Measurements from ENCODE around the gene TRAPPC5.

Gene TRAPPC5

DNA sequence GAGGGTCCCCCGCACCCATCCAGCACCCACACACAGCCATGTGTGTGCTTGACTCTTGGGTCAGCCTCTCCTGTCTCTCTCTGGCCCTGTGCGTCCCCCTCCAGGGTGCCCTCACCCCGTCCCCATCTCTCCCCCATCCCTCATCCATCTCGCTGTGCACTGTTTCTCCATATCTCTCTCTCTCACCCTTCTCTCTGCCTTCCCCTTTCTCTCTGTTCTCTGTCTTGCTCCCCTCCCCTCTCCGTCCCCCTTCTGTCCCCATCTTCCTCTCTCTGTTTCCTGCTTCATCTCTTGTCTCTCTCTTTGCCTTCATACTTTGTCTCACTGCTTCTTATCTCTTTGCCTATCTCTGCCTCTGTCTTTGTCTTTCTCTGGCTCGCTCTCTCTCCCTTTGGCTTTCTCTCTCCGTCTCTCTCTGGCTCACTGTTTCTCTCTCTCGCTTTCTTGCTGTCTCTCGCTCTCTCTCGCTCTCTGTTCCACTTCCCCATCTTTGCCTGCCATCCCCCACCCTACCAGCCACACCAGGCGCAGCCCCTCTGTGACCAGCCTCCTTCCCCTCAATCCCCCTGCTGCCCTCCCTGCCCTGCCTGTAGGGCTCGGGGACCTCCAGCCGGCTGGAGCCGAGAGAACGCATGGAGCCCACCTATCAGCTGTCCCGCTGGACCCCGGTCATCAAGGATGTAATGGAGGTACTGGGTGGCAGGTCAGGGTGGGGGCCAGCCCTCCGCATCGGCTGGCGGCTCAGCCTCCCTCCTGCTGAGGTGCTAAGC, 34.8 kb upstream of the TRAPPC5 start:
- DNase-seq (ENCODE audit: low spot score) = no peak

GRCh38 chr19:7646426-7646700, 34.3 kb upstream of the TRAPPC5 start:
- DNase-seq (ENCODE audit: low spot score) = no peak

GRCh38 chr19:7647156-7647555, 33.5 kb upstream of the TRAPPC5 start:
- no peak for DNase-seq (ENCODE audit: low spot score)

- DNase-seq (ENCODE audit: low spot score) = no peak
Measured at GRCh38 chr19:7648265-7649014, 32.2 kb upstream of the TRAPPC5 start.

DNA sequence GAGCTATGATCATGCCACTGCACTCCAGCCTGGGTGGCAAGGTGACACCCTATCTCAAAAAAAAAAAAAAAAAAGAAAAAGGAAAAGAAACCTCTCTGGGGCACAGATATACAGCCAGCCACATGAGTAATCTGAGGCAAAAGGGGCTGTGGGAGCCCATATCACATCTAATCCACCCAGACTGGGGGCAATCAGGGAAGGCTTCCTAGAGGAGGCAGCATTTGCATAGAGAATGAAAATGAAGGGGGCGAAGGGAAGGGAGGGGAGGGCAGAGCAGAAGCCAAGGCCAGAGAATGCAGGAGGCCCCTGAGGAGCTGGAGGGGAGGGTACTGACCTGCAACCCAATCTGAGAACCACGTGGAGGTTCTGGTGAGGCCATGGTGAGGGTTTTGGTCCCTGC, 30.5 kb upstream of the TRAPPC5 start:
- DNase-seq (ENCODE audit: low spot score) = no peak

- peak; percentile 81 for DNase-seq (ENCODE audit: low spot score)
Measured at GRCh38 chr19:7652061-7652641, 28.5 kb upstream of the TRAPPC5 start.

- no peak for DNase-seq (ENCODE audit: low spot score)
Measured at GRCh38 chr19:7654401-7654800, 26.2 kb upstream of the TRAPPC5 start.

DNA sequence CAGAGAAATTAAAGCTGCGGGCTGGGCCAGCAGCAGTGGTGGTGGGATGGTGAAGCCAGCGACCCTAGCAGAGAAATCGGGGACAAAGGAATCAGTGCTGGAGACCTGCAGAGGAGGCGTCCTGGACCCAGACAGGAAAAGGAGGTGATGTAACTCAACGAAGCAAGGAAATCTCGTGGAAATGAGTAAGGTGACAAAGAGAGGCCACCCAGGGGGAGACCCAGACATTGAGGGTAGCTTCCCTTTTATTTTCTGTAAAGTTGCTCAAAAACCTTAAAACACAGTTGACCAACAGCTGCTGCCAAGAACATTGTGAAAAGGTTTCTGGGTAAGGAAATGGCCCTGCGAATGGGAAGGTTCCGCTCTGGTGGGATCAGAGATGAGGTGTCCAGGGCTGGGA, 25.1 kb upstream of the TRAPPC5 start:
- no peak for DNase-seq (ENCODE audit: low spot score)

GRCh38 chr19:7657131-7657751, 23.4 kb upstream of the TRAPPC5 start:
- no peak for DNase-seq (ENCODE audit: low spot score)

- DNase-seq (ENCODE audit: low spot score) = peak; percentile 46
Measured at GRCh38 chr19:7658219-7658686, 22.4 kb upstream of the TRAPPC5 start.

- no peak for DNase-seq (ENCODE audit: low spot score)
Measured at GRCh38 chr19:7661744-7662538, 18.7 kb upstream of the TRAPPC5 start.

- no peak for DNase-seq (ENCODE audit: low spot score)
Measured at GRCh38 chr19:7662657-7663056, 18.0 kb upstream of the TRAPPC5 start.

- DNase-seq (ENCODE audit: low spot score) = no peak
Measured at GRCh38 chr19:7663706-7664105, 16.9 kb upstream of the TRAPPC5 start.

GRCh38 chr19:7665076-7665475, 15.6 kb upstream of the TRAPPC5 start:
- no peak for DNase-seq (ENCODE audit: low spot score)

GRCh38 chr19:7668842-7669241, 11.8 kb upstream of the TRAPPC5 start, which contains the start of gene RETN:
RETN (plus strand) TSS chr19:7669049; CDS start chr19:7669327, 278 bp downstream.
- DNase-seq (ENCODE audit: low spot score) = no peak

- DNase-seq (ENCODE audit: low spot score) = no peak
Measured at GRCh38 chr19:7669641-7670040, 11.0 kb upstream of the TRAPPC5 start.

DNA sequence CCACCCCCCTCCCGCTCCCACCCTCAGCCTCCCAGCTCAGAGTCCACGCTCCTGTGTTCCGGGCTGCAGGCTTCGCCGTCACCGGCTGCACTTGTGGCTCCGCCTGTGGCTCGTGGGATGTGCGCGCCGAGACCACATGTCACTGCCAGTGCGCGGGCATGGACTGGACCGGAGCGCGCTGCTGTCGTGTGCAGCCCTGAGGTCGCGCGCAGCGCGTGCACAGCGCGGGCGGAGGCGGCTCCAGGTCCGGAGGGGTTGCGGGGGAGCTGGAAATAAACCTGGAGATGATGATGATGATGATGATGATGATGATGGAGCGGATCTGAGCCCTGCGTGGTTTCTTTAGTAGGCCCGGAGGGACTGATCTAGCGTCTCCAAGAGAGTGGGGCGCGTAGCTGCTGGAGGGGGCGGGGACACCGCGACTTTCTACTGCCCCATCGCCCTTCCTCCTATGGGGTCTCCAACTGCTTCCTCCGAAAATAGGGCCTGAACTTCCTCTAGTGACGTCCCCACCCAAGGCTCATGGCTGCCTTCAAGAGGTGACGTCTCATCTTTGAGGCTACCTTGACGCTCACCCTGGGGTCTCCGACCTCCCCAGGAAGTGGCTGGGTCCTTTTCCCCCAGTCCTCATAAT, 10.4 kb upstream of the TRAPPC5 start:
- DNase-seq (ENCODE audit: low spot score) = no peak

DNA sequence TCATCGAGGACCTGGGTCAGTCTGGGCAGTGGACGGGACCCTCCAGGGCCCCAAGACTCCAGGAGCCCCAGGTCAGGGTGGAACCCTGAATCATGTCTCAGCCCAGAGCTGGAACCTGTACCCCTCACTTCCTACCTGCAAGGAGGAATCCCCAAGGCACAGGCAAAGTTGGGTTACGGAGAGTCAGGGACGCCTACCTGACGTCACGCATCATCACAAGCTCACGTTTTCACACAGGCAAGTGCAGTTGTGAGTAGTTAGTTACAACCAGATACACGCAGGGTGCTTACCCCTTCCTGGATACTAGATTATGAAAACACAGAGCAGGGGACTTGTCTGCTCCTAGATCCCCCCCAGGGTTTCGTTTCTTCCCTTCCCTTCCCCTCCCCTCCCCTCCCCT, 9.8 kb upstream of the TRAPPC5 start:
- DNase-seq (ENCODE audit: low spot score) = no peak

DNA sequence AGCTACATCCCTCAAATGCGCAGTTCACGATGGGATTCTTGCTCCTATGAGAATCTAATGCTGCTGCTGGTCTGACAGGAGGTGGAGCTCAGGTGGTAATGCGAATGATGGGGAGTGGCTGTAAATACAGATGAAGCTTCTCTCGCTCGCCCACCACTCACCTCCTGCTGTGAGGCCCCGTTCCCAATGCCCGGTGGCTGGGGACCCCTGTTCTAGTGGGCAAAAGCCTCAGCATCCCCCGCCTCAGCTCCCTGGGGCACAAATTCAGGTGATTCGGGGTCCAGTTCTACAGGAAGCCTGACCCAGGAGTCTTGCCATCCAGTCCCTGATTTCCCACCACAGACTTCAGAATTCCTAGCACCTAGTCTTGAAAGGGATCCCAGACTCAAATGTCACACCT, 8.1 kb upstream of the TRAPPC5 start:
- DNase-seq (ENCODE audit: low spot score) = no peak

DNA sequence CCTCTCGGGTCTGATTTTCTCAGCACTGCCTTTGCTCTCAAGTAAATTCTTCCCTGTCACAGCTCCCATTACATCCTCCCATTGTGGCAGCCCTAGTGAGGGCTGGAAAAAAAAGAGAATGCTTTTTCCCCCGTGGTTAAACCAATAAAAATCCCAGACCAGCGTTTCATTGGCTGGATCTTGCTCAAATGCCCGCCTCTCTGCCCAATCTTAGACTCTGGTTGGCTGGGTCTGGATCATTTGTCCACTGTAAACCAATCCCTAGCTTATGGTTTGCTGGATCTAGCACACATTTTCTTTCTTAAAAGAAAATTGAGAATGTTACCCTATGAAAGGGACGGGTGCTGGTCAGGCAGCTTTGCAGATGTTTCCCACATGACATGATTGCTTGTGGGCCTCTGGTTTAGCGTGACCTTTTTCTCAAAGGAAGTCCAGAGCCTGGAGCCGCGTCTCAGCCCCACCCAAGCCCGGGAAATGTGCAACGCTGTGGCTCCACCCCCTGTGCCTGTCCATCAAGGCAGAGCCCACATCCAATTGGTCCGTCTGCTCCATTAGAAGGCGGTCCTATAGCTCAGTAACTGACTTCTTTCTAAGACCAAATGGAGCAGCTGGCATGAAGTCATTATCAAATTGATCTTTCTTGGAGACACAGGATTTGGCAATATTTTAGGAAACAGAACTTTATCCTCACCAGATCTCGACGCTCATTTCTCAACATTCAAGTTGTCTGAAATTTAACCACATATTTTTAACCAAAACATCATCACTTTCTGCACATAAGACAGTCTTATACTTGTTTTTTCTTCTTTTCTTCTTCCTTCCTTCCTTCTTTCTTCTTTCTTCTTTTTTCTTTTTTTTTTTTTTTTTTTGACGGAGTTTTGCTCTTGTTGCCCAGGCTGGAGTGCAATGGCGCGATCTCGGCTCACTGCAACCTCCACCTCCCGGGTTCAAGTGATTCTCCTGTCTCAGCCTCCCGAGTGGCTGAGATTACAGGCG, 6.3 kb upstream of the TRAPPC5 start:
- DNase-seq (ENCODE audit: low spot score) = peak; percentile 62

All from SK-N-DZ (cell line).